SK-N-MC (cell line): ENCODE measurements around the gene SPEF1.

Source experiments
- EZH2 ChIP-seq: fragments of 200-600 bp; sonication (generic); IDR thresholded peaks from one replicate; pipeline ENCODE4 v1.6.1; 2017; ENCODE audit warnings: antibody characterized with exemption
- FOXP2 ChIP-seq: optimal IDR thresholded peaks from 2 replicates; pipeline ENCODE3; 2011; ENCODE audit warnings: mild to moderate bottlenecking, moderate library complexity; ENCODE audit not compliant: insufficient read depth; ENCODE audit errors: extremely low read length, control extremely low read depth
- POLR2AphosphoS5 ChIP-seq: IDR thresholded peaks from 2 replicates; pipeline ENCODE4 v1.6.1; 2012; ENCODE audit warnings: mild to moderate bottlenecking, low read depth, low read length, borderline replicate concordance

GRCh38 chr20:3828798-3829197, 47.5 kb upstream of the SPEF1 start:
- TF ChIP-seq POLR2AphosphoS5 (no peak), EZH2 (no peak), FOXP2 (no peak)
